Activated T-cell treated with anti-CD3 and anti-CD28 coated beads for 48 hours (primary cell): ENCODE measurements around the gene ARRDC3.
A peak's percentile ranks its signal among the peaks of the same experiment; 100 is the strongest.

ENCODE experiments used
- DNase-seq: peaks from one replicate; pipeline ENCODE4 v3.0.0-alpha.2; 2020; ENCODE audit warnings: low read depth

Gene ARRDC3

DNA sequence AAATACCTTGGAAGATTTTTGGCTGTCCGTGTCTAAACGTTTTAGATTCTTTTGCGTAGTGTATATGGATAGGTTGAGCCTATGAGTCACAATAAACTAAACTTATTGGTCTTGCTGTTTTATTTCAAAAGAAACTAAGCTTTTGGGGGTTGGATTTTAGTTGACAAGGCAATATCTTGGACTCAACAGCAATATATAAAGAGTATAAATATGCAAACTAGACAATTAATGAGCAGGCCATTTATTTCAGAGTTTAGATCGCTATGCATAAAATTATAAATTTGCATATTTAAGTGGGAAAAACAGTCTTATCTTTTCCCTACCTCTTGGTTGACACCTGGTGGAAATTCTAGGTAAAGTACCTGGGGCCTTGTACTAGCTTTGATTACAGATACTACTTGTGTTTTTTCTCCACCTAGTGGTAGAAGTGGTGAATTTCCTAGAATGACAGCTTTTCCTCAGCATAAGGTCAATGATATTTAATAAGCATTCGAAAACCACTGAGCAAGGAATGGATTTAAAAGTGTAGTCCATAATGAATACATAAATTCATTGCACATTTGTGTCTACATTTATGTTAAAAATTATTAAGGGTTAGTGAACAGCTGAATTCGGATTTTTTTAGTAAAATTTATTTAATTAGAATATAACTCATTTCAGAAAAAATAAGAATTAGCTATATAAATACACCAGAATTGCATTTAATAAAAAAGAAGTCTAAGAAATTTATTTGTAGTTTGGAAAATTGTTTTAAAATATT is 1.7 kb upstream of the ARRDC3 start:
- no peak for DNase-seq

DNA sequence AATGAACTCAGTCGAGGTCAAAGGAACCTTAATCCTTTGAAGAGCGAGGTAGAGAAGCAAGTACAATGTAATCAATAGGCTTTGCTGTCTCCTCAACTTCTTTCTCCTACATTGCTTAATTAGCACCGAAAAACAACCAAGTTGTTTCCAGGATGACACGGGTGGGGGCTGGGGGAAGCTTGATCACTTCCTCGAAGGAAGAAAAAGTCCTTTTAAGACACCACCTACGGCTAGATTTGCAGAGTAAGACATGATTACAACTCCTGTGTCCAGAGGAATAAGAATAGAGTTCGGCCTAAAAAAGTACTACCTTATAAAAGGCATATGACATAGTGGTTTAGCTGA is 811 bp upstream of the ARRDC3 start:
- no peak for DNase-seq

DNA sequence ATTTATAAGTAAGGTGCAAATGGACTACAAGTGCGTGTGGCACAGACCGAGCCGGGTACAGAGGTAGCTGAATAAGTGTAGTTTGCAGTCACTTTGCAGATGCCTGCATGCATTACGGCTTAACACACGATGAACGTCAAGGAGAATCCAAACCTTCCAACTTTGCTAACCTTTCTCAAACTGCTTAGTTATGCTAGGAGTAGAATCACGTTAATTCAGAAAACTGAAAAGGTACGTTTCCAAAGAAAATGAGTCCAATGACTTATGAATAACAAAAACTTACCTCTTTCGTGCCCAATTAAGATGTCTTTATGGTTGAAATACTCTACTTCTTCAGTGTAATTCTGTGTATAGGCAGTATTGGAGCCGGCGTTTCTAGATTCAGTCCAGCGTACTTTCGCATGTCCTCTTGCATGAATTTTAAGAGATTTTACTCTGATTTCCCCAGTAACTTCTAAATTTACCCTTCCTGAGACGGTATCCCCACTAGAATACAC is 539 bp downstream of the ARRDC3 start:
- DNase-seq, result no peak

DNA sequence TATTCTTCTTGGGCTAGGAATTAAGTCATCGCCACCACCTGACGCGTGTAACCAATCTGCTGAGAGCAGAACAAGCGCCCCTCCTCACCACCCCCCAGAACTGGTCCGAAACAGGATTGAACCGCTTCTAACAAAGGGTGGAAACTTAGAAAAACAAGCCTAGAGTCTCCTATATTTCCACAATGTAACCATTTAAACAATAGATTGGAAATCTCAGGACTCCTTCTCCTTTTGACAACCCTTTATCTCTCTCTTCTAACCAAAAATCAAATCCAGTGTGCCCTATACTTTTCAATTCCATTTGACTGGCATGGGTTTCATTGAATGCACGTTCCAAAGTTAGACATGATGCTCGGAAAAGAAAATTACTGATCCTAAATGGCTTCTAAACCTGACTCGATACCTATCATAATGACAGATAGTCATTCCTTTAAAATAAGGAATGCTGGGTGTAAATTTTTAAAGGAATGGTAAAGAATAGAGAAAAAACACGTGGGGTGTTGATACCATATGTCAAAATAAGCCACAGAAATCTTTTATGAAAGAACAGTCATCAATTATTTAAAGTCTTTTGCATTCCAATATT is 1.2 kb downstream of the ARRDC3 start:
- peak; percentile 38 for DNase-seq

DNA sequence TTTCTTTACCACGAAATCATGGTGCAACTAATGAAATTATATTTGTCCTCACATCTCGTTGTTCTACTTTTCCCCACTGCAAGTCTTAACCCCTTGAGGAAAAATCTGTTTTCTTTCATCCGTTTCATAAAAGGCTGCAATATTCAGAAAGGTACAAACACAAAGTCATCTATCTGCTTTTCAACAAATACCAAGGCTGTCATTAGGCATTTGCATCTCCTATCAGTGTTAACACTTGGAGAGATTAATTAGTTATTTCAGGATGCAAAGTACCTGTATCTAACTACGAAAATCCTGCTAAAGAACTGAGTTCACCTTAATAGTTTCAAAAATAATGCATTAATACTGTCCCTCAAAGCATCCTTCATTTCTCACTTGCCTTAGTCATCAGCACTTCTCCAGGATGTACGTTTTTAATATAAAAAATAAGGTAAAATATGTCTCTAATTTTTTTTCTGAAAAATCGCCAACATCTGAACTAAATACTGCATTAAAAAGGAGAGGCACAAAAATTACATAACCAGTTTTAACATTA is 1.8 kb downstream of the ARRDC3 start:
- DNase-seq, result no peak

DNA sequence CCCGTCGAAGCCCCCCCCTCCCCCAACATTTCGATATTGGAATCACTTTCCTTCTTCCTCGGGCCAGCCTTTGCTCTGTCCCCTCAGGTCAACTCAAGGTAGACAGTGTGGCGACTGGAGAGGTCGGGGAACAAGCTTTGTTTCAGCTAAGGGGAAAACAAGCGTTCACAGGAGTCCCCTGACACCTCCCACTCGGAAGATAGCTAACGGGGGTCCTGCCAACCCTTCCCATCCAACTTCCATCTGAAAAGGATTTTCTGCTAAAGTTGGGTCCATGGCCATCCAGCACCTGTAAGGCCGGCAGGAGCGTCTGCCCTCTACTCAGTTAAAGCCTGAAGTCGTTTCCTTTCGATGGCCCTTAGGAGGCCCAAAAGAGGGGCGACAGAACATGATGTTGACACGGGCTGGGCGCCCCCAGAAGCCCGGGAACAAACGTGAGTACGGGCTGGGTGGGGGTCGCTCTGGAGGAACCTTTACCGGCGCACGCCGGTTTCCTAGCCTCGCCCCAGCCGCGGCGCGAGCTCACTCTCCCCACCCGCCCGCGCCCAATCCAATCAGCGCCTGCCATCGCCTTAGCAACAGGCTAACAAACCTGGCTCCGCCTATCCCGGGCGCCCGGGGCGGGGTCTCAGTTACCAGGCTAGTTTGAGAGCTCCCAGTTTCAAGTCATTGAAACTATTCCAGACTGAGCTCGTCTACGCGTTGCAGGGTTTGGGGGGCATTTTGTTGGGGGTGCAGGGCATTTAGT is 2.5 kb downstream of the ARRDC3 start:
- peak; percentile 95 for DNase-seq

DNA sequence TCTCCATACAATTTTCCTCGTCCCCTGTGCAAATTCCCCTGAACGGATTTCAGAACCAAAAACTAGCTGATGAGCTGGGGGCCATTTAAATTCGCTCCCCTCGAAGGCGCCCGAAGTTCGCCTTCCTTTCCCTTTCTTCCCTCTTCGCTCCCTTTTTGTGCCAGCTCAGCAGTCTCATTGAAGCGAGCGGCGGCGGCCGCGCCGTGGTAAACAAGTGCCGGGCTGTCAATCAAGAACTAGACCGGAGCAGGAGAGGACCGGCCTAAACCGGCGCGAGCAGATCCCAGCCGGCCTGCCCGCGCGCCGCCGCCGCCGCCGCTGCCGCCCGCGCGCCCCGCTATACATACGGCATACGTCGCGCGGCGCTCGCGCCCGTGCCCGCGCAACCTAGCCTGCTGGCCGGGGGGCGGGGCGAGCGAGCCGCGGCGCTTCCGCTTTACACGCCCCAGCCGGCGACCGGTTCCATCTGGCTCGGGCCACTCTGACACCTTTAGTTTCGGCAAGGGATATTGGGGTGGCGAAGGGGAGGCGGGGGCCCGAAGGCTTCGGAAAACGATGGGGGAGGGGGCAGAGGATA is 3.1 kb downstream of the ARRDC3 start:
- DNase-seq, result peak; percentile 95

DNA sequence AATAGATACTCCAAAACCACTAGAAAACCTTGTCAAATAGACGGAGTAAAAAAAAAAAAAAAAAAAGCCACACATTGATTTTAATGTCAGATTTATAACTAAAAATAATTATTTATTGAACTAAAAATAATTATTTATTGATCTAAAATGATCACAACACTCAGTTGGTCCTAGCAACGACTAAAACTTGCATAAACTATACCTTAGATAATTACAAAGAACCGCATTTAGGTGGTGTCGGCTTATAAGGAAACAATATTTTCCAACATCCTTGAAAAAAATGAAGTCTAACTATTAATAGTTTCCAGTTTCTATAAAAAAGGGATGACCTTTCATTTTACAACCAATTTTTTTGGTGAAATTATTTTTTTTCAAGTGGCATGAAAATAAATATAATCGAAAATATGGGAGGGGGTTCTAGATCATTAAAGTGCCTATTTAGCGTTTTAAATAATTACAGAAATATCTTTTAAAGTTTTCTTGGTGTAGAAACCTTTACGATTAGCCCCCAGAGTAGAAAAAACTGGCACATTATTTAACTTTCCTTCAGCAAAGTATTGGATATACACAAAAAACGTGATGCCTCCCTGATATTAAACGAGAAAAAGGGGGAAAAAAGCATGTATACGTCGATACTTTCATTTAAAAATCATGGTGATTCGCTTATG is 3.7 kb downstream of the ARRDC3 start:
- DNase-seq, result no peak

DNA sequence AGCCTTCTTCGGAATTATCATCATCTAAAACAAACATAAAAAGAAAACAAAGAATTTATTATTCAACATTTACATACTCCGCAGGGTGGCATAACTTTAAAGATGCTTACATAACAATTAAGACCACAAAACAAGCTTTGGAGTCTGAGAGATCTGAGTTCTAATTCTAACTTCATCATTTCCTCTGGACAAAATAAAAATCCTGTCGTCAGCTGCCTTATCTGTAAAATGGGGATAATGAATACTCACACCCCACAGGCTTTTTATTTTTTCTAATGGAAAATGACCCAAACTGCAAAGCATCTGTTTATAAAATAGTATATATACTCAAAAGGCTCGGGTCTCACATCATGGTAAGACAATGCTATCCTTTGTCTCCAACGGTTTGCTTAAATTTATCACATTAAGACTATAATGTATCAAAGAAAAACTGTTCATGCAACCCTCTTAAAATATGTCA is 4.3 kb downstream of the ARRDC3 start:
- no peak for DNase-seq

DNA sequence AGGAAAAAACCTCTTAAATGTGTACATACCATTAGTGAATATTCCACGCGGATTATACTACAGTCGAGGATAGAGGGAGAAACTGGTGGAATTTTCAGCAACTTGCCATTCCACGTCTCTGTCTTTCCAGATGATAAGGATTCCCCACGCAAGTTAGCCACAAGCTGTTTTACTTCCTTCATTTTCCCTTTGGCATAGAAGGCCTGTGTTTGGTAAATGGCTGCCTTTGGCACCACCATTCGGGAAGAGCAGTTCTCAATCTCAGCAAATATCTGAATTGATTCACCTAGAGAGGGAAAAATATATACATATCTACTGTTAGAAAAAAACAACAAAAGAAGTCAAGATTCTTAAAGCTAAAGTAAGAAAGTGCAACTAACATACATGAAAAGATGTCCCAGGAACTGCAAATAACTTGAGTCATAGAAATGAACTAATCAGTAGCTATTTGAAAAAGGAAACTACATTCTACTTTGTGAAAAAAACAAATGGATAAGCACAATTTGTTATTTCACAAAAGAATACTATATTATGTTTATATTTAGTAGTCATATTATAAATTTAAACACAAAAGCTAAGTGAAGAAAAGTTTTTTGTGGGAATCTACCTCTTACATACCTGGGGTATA is 8.1 kb downstream of the ARRDC3 start:
- no peak for DNase-seq

DNA sequence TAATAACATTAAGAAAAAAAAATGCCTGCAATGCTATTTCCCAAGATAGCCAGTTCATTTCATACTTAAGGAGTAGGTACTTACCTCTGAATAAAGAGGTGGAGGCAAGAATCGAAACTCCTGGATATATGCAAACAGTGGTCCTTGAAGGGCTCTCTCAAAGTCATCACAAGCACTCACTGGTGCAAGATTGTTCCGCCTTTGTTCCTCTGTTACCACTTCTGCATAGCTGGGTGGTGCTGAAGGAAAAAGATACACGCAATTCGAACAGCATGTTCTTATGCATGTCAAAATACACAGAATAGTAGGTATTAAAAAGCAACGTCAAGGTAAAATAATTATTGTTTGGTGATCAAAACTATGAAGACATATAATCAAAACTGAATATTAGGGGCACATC is 9.5 kb downstream of the ARRDC3 start:
- DNase-seq, result no peak

DNA sequence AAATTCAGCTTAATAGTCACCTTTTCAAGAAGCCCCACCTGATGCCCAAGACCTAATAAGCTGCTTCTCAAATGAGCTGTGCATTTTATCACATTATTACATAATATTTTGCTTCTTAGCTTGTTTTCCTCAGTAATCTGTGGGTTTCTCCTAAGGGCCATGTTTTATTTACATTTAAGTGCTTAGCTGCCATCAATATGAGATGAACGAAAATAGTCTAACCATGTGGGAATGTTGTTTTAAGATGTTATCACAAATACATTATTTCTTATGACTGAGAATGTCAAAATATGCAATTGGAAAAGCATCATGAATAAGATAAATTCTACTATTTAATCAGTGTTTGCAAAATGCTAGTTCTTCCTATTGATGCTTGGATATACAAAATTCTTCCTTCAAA is 10.1 kb downstream of the ARRDC3 start:
- no peak for DNase-seq

DNA sequence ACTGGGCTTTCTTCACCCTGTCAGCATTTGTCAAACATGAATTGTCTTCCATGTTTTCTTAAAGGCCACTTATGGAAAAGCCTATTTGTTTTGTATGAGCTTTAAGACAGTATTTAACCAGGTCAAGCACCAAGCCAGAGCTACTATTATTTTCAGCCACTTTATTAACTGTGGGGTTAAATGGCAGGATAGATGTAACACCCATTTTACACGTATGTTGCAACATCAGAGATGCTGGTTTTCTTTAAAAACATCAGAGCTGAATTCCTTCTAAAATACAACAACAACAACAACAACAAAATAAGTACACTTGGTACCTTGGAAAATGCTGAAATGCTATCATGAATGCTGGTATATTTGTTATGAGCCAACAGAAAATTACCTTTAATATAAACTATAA is 13.6 kb downstream of the ARRDC3 start:
- DNase-seq, result no peak

DNA sequence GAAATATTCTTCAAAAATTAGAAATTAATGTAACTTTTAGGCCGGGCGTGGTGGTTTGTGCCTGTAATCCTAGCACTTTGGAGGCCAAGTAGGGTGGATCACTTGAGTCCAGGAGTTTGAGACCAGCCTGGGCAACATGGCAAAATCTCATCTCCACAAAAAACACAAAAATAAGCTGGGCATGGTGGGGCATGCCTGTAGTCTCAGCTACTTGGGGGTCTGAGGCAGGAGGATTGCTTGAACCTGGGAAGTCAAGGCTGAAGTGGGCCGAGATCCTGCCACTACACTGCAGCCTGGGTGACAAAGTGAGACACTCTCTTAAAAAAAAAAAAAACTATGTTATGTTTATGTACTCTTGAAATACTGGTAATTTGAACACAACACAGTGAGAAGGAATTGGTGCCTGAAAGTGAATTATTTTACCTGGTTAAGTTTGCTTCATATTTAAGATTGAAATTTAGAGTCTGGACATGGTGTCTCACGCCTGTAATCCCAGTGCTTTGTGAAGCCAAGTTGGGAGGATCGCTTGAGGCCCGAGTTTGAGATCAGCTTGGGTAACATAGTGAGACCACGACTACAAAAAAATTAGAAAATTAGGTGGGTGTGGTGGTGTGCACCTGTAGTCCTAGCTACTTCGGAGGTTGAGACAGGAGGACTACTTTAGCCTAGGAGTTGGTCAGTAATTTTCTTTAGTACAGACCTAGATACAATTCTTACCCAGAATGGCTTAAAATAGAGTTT is 15.0 kb downstream of the ARRDC3 start:
- no peak for DNase-seq

DNA sequence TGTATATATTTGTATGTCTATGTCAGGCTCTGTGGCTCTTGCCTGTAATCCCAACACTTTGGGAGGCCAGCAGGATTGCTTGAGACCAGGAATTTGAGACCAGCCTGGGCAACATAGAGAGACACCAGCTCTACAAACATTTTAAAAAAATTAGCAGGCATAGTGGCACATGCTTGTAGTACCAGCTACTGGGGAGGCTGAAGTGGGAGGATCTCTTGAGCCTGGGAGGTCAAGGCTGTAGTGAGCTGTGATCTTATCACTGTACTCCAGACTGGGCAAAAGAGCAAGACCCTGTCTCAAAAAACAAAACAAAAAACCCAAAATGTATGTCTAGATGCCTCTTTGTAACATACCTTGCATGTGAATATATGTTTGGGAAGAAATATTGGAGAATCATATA is 15.8 kb downstream of the ARRDC3 start:
- DNase-seq, result no peak

DNA sequence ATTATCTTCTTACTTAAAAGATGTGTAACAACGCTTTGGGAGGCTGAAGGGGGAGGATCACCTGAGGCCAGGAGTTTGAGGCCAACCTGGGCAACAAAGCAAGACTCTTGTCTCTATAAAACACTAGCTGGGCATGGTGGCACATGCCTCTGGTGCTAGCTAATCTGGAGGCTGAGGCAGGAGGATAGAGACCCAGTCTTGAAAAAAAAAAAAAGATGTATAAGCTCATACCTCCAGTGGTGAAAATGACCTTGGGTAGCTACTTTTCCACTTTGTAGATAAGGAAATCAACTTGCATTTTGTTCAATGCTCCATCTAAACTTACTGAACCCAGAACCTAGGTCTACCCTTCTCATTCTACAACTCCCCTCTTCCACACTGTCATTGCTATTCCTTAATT is 16.6 kb downstream of the ARRDC3 start:
- no peak for DNase-seq

DNA sequence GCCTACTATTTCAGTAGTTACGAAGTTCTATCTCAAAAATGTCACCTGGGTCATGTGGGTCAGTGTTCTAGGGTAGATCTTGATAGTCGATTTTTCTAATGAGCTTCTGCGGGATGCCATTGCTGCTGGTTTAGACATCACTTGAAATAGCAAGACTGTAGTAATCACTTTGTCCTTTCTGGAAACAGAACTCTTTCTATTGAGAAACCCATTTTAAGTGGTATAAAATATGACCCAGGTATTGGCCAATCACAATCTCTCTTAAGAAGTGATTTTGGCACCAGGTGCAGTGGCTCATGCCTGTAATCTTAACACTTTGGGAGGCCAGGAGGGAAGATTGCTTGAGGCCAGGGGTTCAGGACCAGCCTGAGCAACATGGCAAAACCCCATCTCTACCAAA is 17.6 kb downstream of the ARRDC3 start:
- DNase-seq, result no peak

DNA sequence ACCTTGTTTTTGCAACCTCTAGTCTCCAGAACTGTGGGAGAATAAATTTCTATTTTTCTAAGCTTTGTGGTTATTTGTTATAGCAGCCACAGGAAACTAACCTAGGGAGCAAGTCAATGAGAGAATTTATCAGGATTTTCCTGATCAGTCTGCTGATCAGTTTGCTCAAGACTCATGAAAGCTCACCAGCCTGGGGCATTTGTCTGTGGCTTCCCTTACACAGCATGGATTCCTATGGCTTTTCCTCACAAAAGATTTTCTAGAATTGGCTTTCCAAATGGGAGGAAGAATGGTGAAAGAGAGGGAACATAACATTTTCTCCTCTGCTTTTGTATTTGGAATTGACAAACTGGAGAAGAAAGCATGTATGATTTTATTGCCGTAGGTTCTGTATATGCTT is 20.2 kb downstream of the ARRDC3 start:
- no peak for DNase-seq

DNA sequence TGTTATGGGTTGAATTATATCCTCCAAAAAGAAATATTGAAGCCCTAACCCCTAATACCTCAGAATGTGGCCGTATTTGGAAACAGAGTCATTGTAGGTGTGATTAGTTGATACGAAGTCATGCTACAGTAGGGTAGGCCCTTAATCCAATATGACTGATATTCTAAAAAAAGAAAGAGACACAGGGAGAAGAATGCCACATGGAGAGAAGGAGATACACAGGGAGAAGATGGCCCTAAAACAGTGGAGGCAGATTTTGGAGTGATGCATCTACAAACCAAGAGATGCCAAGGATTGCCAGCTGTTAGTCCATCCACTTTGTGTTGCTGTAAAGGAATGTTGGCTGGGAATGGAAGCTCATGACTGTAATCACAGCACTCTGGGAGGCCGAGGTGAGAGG is 21.3 kb downstream of the ARRDC3 start:
- DNase-seq, result no peak

DNA sequence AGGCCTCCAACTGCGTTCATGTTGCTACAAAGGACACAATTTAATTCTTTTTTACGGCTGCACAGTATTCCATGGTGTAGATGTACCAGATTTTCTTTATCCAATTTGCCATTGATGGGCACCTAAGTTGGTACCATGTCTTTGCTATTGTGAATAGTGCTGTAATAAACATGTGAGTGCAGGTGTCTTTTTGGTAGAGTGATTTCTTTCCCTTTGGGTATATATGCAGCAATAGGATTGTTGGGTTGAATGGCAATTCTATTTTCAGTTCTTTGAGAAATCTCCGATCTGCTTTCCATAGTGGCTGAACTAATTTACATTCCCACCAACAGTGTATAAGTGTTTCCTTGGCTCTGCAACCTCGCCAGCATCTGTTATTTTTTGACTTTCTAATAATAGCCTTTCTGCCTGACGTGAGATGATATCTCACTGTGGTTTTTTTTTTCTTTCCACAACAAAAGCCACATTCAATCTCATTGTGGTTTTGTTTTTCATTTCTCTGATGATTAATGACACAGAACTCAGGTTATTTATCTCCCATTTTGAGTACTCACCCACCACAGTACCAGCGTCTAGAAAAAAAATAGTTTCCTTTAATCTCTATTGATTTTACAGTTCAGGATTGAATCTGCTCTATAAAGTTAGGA is 21.9 kb downstream of the ARRDC3 start:
- no peak for DNase-seq
